IMR-90 (cell line): ENCODE results near the gene PTGES. TPM values are rescaled to one million over a fixed set of nuclear protein-coding genes. Genes with fewer than 3 reads are reported as not detected.

ENCODE experiments used
- ATAC-seq: fragments of 200-7000 bp; cut with Tn5 transposase; 2 replicates; pipeline ENCODE4 v1.9.1; 2020; ENCODE audit warnings: low read depth, mild to moderate bottlenecking, moderate library complexity
- BruUV-seq: library from RNA; stranded (reverse); fragments of 400-500 nt; replicated peaks from 2 replicates; lab custom pipeline; 2021; lab: Mats Ljungman, UMichigan
- CTCF ChIA-PET: fragments of 300-600 bp; formaldehyde crosslinking; extraction: SDS; loops from one replicate; lab custom pipeline; 2021; ENCODE audit warnings: antibody characterized with exemption; lab: Yijun Ruan, JAX
- POLR2A ChIA-PET: fragments of 300-600 bp; sonication (Branson Sonifier 250); formaldehyde crosslinking; loops from one replicate; lab custom pipeline; 2022; ENCODE audit warnings: antibody characterized with exemption; ENCODE audit not compliant: unreplicated experiment; lab: Charles Lee
- DNase-seq: peaks from one replicate; pipeline ENCODE4 v3.0.0; 2013
- H2AFZ ChIP-seq: replicated peaks from 2 replicates; pipeline ENCODE3; 2013; ENCODE audit warnings: low read length, mild to moderate bottlenecking; ENCODE audit not compliant: poor library complexity
- H2AK5ac ChIP-seq: 2 replicates; pipeline ENCODE4 v1.6.1; 2013; ENCODE audit warnings: low read depth, low read length, inconsistent platforms
- H2AK9ac ChIP-seq: replicated peaks from 2 replicates; pipeline ENCODE3; 2013; ENCODE audit warnings: mild to moderate bottlenecking, low read depth, low read length, moderate library complexity; ENCODE audit not compliant: poor library complexity
- H2BK120ac ChIP-seq: 2 replicates; pipeline ENCODE4 v1.6.1; 2013; ENCODE audit warnings: low read depth, low read length, inconsistent platforms
- H2BK15ac ChIP-seq: 3 replicates; pipeline ENCODE4 v1.6.1; 2013; ENCODE audit warnings: low read depth, low read length, inconsistent platforms
- H2BK20ac ChIP-seq: 2 replicates; pipeline ENCODE4 v1.6.1; 2013; ENCODE audit warnings: low read depth, mild to moderate bottlenecking, inconsistent platforms, low read length, moderate library complexity
- H2BK5ac ChIP-seq: 2 replicates; pipeline ENCODE4 v1.6.1; 2013; ENCODE audit warnings: mild to moderate bottlenecking, low read depth, low read length, inconsistent platforms; ENCODE audit not compliant: poor library complexity, severe bottlenecking
- H3K14ac ChIP-seq: replicated peaks from 2 replicates; pipeline ENCODE4 v1.6.1; 2013; ENCODE audit warnings: low read depth, low read length, inconsistent platforms
- H3K18ac ChIP-seq: 2 replicates; pipeline ENCODE4 v1.6.1; 2013; ENCODE audit warnings: low read depth, low read length, control low read depth
- H3K23ac ChIP-seq: 2 replicates; pipeline ENCODE4 v1.6.1; 2013; ENCODE audit warnings: low read depth, low read length, inconsistent platforms
- H3K27ac ChIP-seq: 2 replicates; pipeline ENCODE4 v1.5.1; 2013; ENCODE audit warnings: mild to moderate bottlenecking, control low read depth, low read length; ENCODE audit not compliant: insufficient read depth
- H3K27me3 ChIP-seq: 2 replicates; pipeline ENCODE4 v1.6.1; 2013; ENCODE audit warnings: low read length; ENCODE audit not compliant: control insufficient read depth, insufficient read depth
- H3K36me3 ChIP-seq: 2 replicates; pipeline ENCODE4 v1.6.1; 2013; ENCODE audit warnings: low read length, mixed read lengths; ENCODE audit not compliant: control insufficient read depth, insufficient read depth
- H3K4ac ChIP-seq: 2 replicates; pipeline ENCODE4 v1.6.1; 2013; ENCODE audit warnings: low read depth, low read length, inconsistent platforms
- H3K4me1 ChIP-seq: 2 replicates; pipeline ENCODE4 v1.6.1; 2013; ENCODE audit warnings: low read length, mixed read lengths; ENCODE audit not compliant: control insufficient read depth, insufficient read depth
- H3K4me2 ChIP-seq: 2 replicates; pipeline ENCODE4 v1.6.1; 2013; ENCODE audit warnings: low read depth, mild to moderate bottlenecking, control low read depth, low read length, moderate library complexity
- H3K4me3 ChIP-seq: 2 replicates; pipeline ENCODE4 v1.5.1; 2013; ENCODE audit warnings: low read depth, mild to moderate bottlenecking, control low read depth, low read length, moderate library complexity; ENCODE audit not compliant: insufficient read depth
- H3K56ac ChIP-seq: 2 replicates; pipeline ENCODE4 v1.6.1; 2013; ENCODE audit warnings: low read length, inconsistent platforms; ENCODE audit not compliant: insufficient read depth; ENCODE audit errors: extremely low read depth
- H3K79me1 ChIP-seq, 2 experiments: 2 replicates each; pipeline ENCODE4 v1.6.1; 2013; ENCODE audit warnings: low read length in 2 of 2, inconsistent platforms in 1 of 2, low read depth in 1 of 2
- H3K9ac ChIP-seq: 2 replicates; pipeline ENCODE4 v1.6.1; 2013; ENCODE audit warnings: low read depth, low read length, control low read depth
- H3K9me1 ChIP-seq: 2 replicates; pipeline ENCODE4 v1.6.1; 2013; ENCODE audit warnings: low read length, inconsistent platforms; ENCODE audit not compliant: insufficient read depth
- H3K9me3 ChIP-seq: 2 replicates; pipeline ENCODE4 v1.6.1; 2013; ENCODE audit warnings: low read length; ENCODE audit not compliant: control insufficient read depth, insufficient read depth
- H4K20me1 ChIP-seq: 2 replicates; pipeline ENCODE4 v1.6.1; 2013; ENCODE audit warnings: low read length, inconsistent platforms; ENCODE audit not compliant: insufficient read depth
- H4K5ac ChIP-seq: 2 replicates; pipeline ENCODE4 v1.6.1; 2013; ENCODE audit warnings: mild to moderate bottlenecking, low read depth, low read length, control low read depth
- H4K8ac ChIP-seq, 2 experiments: 2 replicates each; pipeline ENCODE4 v1.6.1; 2013; ENCODE audit warnings: low read depth in 2 of 2, low read length in 2 of 2, control low read depth in 1 of 2, inconsistent platforms in 1 of 2
- H4K91ac ChIP-seq: 2 replicates; pipeline ENCODE4 v1.6.1; 2013; ENCODE audit warnings: low read depth, low read length, inconsistent platforms; ENCODE audit not compliant: insufficient read depth
- BHLHE40 ChIP-seq: fragments of 150-350 bp; IDR thresholded peaks from 2 replicates; pipeline ENCODE4 v1.6.1; 2016; ENCODE audit warnings: mild to moderate bottlenecking, low read depth, low read length
- ELK1 ChIP-seq: fragments of 150-350 bp; IDR thresholded peaks from 2 replicates; pipeline ENCODE4 v1.6.1; 2016; ENCODE audit warnings: low read depth, mild to moderate bottlenecking, low read length, moderate library complexity, borderline replicate concordance
- FOS ChIP-seq: fragments of 150-350 bp; IDR thresholded peaks from 2 replicates; pipeline ENCODE4 v1.6.1; 2016; ENCODE audit warnings: low read depth, low read length
- MAFK ChIP-seq: IDR thresholded peaks from 2 replicates; pipeline ENCODE4 v1.6.1; 2012; ENCODE audit warnings: low read depth, low read length, improper control_type of control experiment
- MAZ ChIP-seq: IDR thresholded peaks from 2 replicates; pipeline ENCODE4 v1.6.1; 2012; ENCODE audit warnings: low read depth, mild to moderate bottlenecking, low read length, improper control_type of control experiment, moderate library complexity, borderline replicate concordance
- MXI1 ChIP-seq: IDR thresholded peaks from 2 replicates; pipeline ENCODE4 v1.6.1; 2012; ENCODE audit warnings: low read depth, mild to moderate bottlenecking, low read length, moderate library complexity, borderline replicate concordance
- RFX5 ChIP-seq: IDR thresholded peaks from 2 replicates; pipeline ENCODE4 v1.8.0; 2012; ENCODE audit warnings: low read depth, mild to moderate bottlenecking, low read length, moderate library complexity
- WGBS, 2 experiments: methylation state at CpG; one replicate each; pipeline versions ENCODE4 v1.1.5 to v1.1.7; 2013; ENCODE audit warnings: missing lambda C conversion rate in 2 of 2; ENCODE audit not compliant: insufficient read length in 1 of 2; ENCODE audit errors: extremely low coverage in 2 of 2; 5-methylcytosine and 5-hydroxymethylcytosine counted together
- dilution Hi-C: fragments of 300-500 bp; cut with HindIII; formaldehyde crosslinking; loops from one replicate; pipeline ENCODE4 v1.14.3; 2018; ENCODE audit warnings: low sequenced_read_pairs; ENCODE audit not compliant: unreplicated experiment
- in situ Hi-C: fragments of 300-500 bp; cut with MboI; formaldehyde crosslinking; loops from 3 replicates; pipeline ENCODE4 v1.14.3; 2019; ENCODE audit warnings: low sequenced_read_pairs, inconsistent platforms, mixed read lengths
- intact Hi-C: fragments of 100-400 bp; cut with micrococcal nuclease; formaldehyde crosslinking; loops from 2 replicates; pipeline ENCODE4 v1.10.0; 2022
- polyA plus RNA-seq, 3 experiments: library from polyadenylated mRNA; depleted of rRNA; stranded (reverse); fragments of >200 nt; gene quantifications; 2 replicates each; pipeline ENCODE4 v1.2.3, GENCODE V29; 2012; ENCODE audit warnings: low replicate concordance in 1 of 3
- total RNA-seq: library from RNA; depleted of rRNA; stranded (reverse); fragments of >200 nt; gene quantifications from 2 replicates; pipeline ENCODE4 v1.2.3, GENCODE V29; 2012

PTGES gene
- total and polyA plus RNA-seq, 2 of the 4 experiments (the other 2 are of a cell fraction): 3.2 to 6.3 TPM

- no peak overlapping the region for H2BK15ac ChIP-seq
- H3K23ac ChIP-seq: no peak overlapping the region
- intact Hi-C loops: no loop called here
- no peak overlapping the region for H3K4me3 ChIP-seq
- H3K9ac ChIP-seq: no peak overlapping the region
- no peaks in the 10 kb centered on the region for H3K9me3 ChIP-seq
- no peak overlapping the region for H2BK5ac ChIP-seq
- in situ Hi-C loops: loop anchor here (5.0 kb wide), 1 partner anchor 46 kb away; no protein-coding TSS in a partner anchor
- no peak overlapping the region for H2BK20ac ChIP-seq
- no peak overlapping the region for H2AK9ac ChIP-seq
- H3K4me1 ChIP-seq: peaks cover 3% of the 10 kb centered on the region
- BruUV-seq: no TSS peak
- no peak overlapping the region for H4K91ac ChIP-seq
- CTCF ChIA-PET: interaction anchor here (2.1 to 3.0 kb wide), 2 partner anchors 41 to 54 kb away, joined by 5 to 17 read pairs; no protein-coding TSS in a partner anchor
- H3K18ac ChIP-seq: no peak overlapping the region
- no peak overlapping the region for H2BK120ac ChIP-seq
- no peaks in the 10 kb centered on the region; the same call in 1 of the 2 replicates for H3K27me3 ChIP-seq
- H3K14ac ChIP-seq: no peak overlapping the region
- POLR2A ChIA-PET: no interaction called here
- no peak overlapping the region for H2AFZ ChIP-seq
- no peak overlapping the region for H4K5ac ChIP-seq
- peaks cover 6% of the 10 kb centered on the region; the same call in 1 of the 2 replicates for H3K36me3 ChIP-seq
- no peak overlapping the region for H3K27ac ChIP-seq
- no peak for ATAC-seq
- WGBS, 2 experiments: 40% methylated on average over 2 of the region's 20 CpGs; no CpG with 5 or more reads in 1 of the 2 experiments
- no peak overlapping the region for H2AK5ac ChIP-seq
- H3K4me2 ChIP-seq: no peak overlapping the region
- no peaks in the 10 kb centered on the region for H3K79me1 ChIP-seq
- H3K56ac ChIP-seq: no peak overlapping the region
- H4K20me1 ChIP-seq: no peaks in the 10 kb centered on the region
- no peak for TF ChIP-seq MXI1
- TF ChIP-seq MAFK: no peak
- no peak for TF ChIP-seq RFX5
- TF ChIP-seq BHLHE40: no peak
- TF ChIP-seq ELK1: no peak
- no peak for TF ChIP-seq MAZ
- no peak for TF ChIP-seq FOS
- H4K8ac ChIP-seq: no peak overlapping the region
- no peak for DNase-seq
- H3K9me1 ChIP-seq: peaks cover 4% of the 10 kb centered on the region; the same call in 1 of the 2 replicates
- no peak overlapping the region for H3K4ac ChIP-seq
- dilution Hi-C loops: no loop called here
These were observed 16.5 kb downstream of the PTGES start for GRCh38 chr9:129736334-129736733.
